Neural cell (in vitro differentiated cells): ENCODE data around the gene STXBP1. TPM values are rescaled to one million over a fixed set of nuclear protein-coding genes. Genes with fewer than 3 reads are reported as not detected.

ENCODE experiments used
- H2AFZ ChIP-seq: fragments of 200-600, 300-800 bp; sonication (generic), shearing (Covaris generic); 2 replicates; pipeline ENCODE4 v1.6.0; 2014; ENCODE audit warnings: low read depth, mild to moderate bottlenecking, antibody characterized with exemption, low read length, moderate library complexity
- H3F3A ChIP-seq: fragments of 200-600 bp; shearing (Covaris generic); 2 replicates; pipeline ENCODE4 v1.6.1; 2016; ENCODE audit warnings: mild to moderate bottlenecking, moderate library complexity, mixed read lengths, antibody characterized with exemption, low read length; ENCODE audit not compliant: insufficient read depth, poor library complexity, severe bottlenecking
- H3K27ac ChIP-seq: fragments of 200-600, 300-800 bp; sonication (generic), shearing (Covaris generic); 2 replicates; pipeline ENCODE4 v1.5.1; 2014; ENCODE audit warnings: mild to moderate bottlenecking, low read length, moderate library complexity
- H3K27me3 ChIP-seq: fragments of 300-800, 200-600 bp; sonication (generic), shearing (Covaris generic); 2 replicates; pipeline ENCODE4 v1.6.0; 2014; ENCODE audit warnings: mild to moderate bottlenecking, low read depth, low read length, moderate library complexity; ENCODE audit not compliant: insufficient read depth
- H3K36me3 ChIP-seq: fragments of 300-800, 200-600 bp; sonication (generic), shearing (Covaris generic); 2 replicates; pipeline ENCODE4 v1.5.1; 2014; ENCODE audit warnings: mild to moderate bottlenecking, antibody characterized with exemption, low read length, moderate library complexity; ENCODE audit not compliant: insufficient read depth
- H3K4me2 ChIP-seq: fragments of 300-800, 200-600 bp; sonication (generic), shearing (Covaris generic); 2 replicates; pipeline ENCODE4 v1.6.0; 2014; ENCODE audit warnings: mild to moderate bottlenecking, low read length
- H3K4me3 ChIP-seq: fragments of 300-800, 200-600 bp; sonication (generic), shearing (Covaris generic); 2 replicates; pipeline ENCODE4 v1.5.1; 2014; ENCODE audit warnings: mild to moderate bottlenecking, low read length, moderate library complexity
- H3K79me2 ChIP-seq: fragments of 200-600 bp; shearing (Covaris generic); replicated peaks from 2 replicates; pipeline ENCODE4 v1.6.0; 2014; ENCODE audit warnings: mild to moderate bottlenecking, low read length, moderate library complexity; ENCODE audit not compliant: insufficient read depth
- H3K9ac ChIP-seq: fragments of 300-800, 200-600 bp; sonication (generic), shearing (Covaris generic); 2 replicates; pipeline ENCODE4 v1.6.1; 2016; ENCODE audit warnings: mild to moderate bottlenecking, low read length, mixed read lengths
- H3K9me2 ChIP-seq: fragments of 200-600 bp; shearing (Covaris generic); 2 replicates; pipeline ENCODE4 v1.6.1; 2016; ENCODE audit warnings: mild to moderate bottlenecking, low read length, mixed read lengths; ENCODE audit not compliant: insufficient read depth
- H3K9me3 ChIP-seq: fragments of 200-600, 300-800 bp; sonication (generic), shearing (Covaris generic); 2 replicates; pipeline ENCODE4 v1.6.1; 2016; ENCODE audit warnings: mild to moderate bottlenecking, mixed run types, low read length, moderate library complexity, mixed read lengths
- H4K20me1 ChIP-seq: fragments of 200-600 bp; shearing (Covaris generic); 2 replicates; pipeline ENCODE4 v1.6.1; 2016; ENCODE audit warnings: mild to moderate bottlenecking, mixed run types; ENCODE audit not compliant: insufficient read depth
- CTCF ChIP-seq: fragments of 450-650 bp; IDR thresholded peaks from 2 replicates; pipeline ENCODE4 v1.5.1; 2014; ENCODE audit warnings: antibody characterized with exemption, mild to moderate bottlenecking, moderate library complexity; ENCODE audit not compliant: poor library complexity, severe bottlenecking
- EP300 ChIP-seq: fragments of 450-650 bp; conservative IDR thresholded peaks from 2 replicates; pipeline ENCODE4 v1.6.1; 2014; ENCODE audit warnings: antibody characterized with exemption, mild to moderate bottlenecking, moderate library complexity; ENCODE audit not compliant: poor library complexity, severe bottlenecking
- EZH2 ChIP-seq: fragments of 200-600, 300-800 bp; shearing (Covaris generic), sonication (generic); IDR thresholded peaks from 2 replicates; pipeline ENCODE4 v1.6.1; 2014; ENCODE audit warnings: antibody characterized with exemption, low read length, borderline replicate concordance, mild to moderate bottlenecking; ENCODE audit not compliant: insufficient read depth, poor library complexity, severe bottlenecking
- MXI1 ChIP-seq: fragments of 450-650 bp; conservative IDR thresholded peaks from 2 replicates; pipeline ENCODE4 v1.6.1; 2014; ENCODE audit warnings: antibody characterized with exemption, mild to moderate bottlenecking; ENCODE audit not compliant: poor library complexity, severe bottlenecking
- POLR2AphosphoS5 ChIP-seq: IDR thresholded peaks from 2 replicates; pipeline ENCODE4 v1.6.1; 2012
- RAD21 ChIP-seq: fragments of 450-650 bp; conservative IDR thresholded peaks from 2 replicates; pipeline ENCODE4 v1.6.1; 2014; ENCODE audit warnings: antibody characterized with exemption, mild to moderate bottlenecking, moderate library complexity
- REST ChIP-seq: IDR thresholded peaks from 2 replicates; pipeline ENCODE4 v1.6.1; 2012; ENCODE audit warnings: borderline replicate concordance
- SMC3 ChIP-seq: fragments of 450-650 bp; conservative IDR thresholded peaks from 2 replicates; pipeline ENCODE4 v1.6.1; 2014; ENCODE audit warnings: antibody characterized with exemption, mild to moderate bottlenecking, moderate library complexity; ENCODE audit not compliant: poor library complexity
- TAF1 ChIP-seq: IDR thresholded peaks from 2 replicates; pipeline ENCODE4 v1.6.1; 2012; ENCODE audit warnings: low read depth
- polyA plus RNA-seq: library from polyadenylated mRNA; depleted of rRNA; stranded (reverse); fragments of >200 nt; gene quantifications from 2 replicates; pipeline ENCODE4 v1.2.3, GENCODE V29; 2014

The STXBP1 gene
- polyA plus RNA-seq, 1 donor from 2014 or later, result 42.5 TPM

- Histone ChIP-seq H3K9me3 (no peaks in the 10 kb centered on the region), H3K9ac (no peak overlapping the region), H3K27ac (no peak overlapping the region), H2AFZ (no peak overlapping the region), H3K27me3 (no peaks in the 10 kb centered on the region), H3K79me2 (no peaks in the 10 kb centered on the region), H3K9me2 (no peaks in the 10 kb centered on the region), H3K4me3 (no peak overlapping the region), H4K20me1 (no peaks in the 10 kb centered on the region), H3K36me3 (no peaks in the 10 kb centered on the region), H3K4me2 (no peak overlapping the region), H3F3A (no peaks in the 10 kb centered on the region)
- TF ChIP-seq EP300 (no peak), SMC3 (no peak), EZH2 (no peak), TAF1 (no peak), MXI1 (no peak), POLR2AphosphoS5 (no peak), RAD21 (no peak), REST (no peak), CTCF (no peak)
These were observed 100.3 kb downstream of the STXBP1 start for GRCh38 chr9:127712371-127712770.

GRCh38 chr9:127712867-127713266, 100.8 kb downstream of the STXBP1 start:
- Histone ChIP-seq H2AFZ (no peak overlapping the region), H3F3A (no peaks in the 10 kb centered on the region), H3K36me3 (no peaks in the 10 kb centered on the region), H4K20me1 (no peaks in the 10 kb centered on the region), H3K27me3 (no peaks in the 10 kb centered on the region), H3K9me2 (no peaks in the 10 kb centered on the region), H3K9ac (no peak overlapping the region), H3K9me3 (no peaks in the 10 kb centered on the region), H3K4me3 (no peak overlapping the region), H3K27ac (no peak overlapping the region), H3K79me2 (no peaks in the 10 kb centered on the region), H3K4me2 (no peak overlapping the region)
- TF ChIP-seq POLR2AphosphoS5 (no peak), REST (no peak), EP300 (no peak), SMC3 (no peak), MXI1 (no peak), CTCF (no peak), EZH2 (no peak), TAF1 (no peak), RAD21 (no peak)
